ENCODE measurements around the gene BRIP1.
"Not testable (repeated sequence)": the region's sequence is repeated elsewhere in the genome, so short reads cannot be mapped to it uniquely, and the experiment has no call there.

Gene BRIP1

DNA sequence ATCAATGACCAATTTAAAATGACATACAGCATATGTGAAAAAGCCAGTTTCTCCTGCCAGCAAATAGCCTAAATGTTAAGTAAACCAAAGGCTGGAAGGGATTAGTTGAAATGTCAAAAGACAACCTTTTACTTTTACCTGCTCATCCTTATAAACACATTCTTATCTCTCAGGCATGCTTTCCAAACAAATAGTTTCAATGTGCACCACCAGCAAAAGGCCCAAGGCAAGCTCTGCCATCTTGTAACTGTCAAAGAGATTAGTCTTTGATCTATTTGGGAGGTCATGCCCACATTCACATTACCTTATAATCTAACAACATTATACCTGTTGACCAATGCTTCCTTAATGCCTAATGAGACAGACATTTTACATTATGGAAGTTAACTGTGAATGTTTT lies 140.1 kb downstream of the BRIP1 start:
- no peak for DNase-seq

DNA sequence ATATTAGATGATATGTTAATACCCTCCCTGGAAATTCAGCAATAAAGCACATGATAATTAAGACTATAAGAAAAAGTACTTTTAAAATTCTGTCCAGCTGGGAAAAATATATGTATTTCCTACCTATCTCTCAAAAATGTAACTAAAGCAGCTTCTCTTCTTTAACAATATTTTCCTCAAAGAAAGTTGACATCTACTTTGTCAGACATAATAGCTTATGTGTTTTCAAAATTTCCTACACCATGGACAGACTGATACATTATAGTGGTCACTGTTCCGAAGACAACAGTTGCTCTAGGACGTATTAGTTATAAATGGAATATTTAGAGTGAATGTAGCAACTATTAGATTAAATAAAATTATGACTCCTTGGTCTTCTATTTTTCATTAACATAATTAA lies 140.9 kb downstream of the BRIP1 start:
- DNase-seq = no peak

DNA sequence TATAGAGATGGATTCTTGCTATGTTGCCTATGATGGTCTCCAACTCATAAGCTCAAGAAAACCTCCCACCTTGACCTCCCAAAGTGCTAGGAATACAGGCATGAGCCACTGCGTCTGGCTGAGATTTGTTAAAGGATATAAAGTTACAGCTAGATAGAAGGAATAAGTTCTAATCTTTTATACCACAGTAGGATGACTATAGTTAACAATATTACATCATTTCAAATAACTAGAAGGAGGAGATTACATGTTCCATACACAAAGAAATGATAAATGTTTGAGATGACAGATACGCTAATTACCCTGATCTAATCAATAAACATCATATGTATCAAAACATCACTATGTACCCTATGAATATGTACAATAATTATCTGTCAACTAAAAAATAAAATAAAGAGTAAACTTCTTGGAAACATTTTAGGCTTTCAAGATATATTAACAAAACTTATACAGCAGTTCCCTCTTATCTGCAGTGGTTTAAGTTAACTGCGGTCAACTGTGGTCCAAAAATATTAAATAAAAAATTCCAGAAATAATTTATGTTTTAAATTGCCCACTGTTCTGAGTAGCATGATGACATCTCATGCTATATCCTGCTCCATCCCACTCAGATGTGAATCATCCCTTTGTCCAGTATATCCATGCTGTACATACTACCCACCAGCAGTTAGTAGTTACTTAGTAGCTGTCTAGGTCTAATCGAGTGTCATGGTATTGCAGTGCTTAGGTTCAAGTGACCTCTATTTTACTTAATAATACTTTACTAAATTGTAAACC lies 143.1 kb downstream of the BRIP1 start:
- no peak for DNase-seq

DNA sequence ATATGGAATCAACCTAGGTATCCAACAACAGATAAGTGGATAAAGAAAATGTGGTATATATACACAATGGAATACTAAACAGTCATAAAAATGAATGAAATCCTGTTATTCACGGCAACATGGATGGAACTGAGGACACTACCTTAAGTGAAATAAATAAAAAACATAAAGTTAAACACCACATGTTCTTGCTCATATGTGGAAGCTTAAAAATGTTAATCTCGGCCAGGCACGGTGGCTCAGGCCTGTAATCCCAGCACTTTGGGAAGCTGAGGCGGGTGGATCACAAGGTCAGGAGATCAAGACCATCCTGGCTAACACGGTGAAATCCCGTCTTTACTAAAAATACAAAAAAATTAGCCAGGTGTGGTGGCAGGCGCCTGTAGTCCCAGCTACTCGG lies 144.1 kb downstream of the BRIP1 start:
- not testable (repeated sequence) for DNase-seq

DNA sequence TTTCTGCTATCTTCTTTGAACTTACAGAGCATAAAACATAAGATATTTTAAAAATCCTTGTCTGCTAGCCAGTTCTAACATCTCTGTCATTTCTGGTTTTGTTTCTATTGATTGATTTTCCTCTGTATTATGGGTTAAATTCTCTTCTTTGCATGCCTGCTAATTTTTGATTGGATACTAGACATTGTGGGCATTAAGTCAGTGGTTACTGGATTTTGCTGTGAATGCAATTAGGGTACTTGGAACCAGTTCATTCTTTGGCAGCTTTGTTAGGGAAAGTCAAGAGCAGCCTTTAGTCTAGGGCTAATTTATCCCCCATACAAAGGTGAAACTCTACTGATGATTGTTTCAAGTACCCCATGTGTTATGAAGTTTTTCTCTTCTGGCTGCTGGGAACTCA lies 145.3 kb downstream of the BRIP1 start:
- DNase-seq = no peak

DNA sequence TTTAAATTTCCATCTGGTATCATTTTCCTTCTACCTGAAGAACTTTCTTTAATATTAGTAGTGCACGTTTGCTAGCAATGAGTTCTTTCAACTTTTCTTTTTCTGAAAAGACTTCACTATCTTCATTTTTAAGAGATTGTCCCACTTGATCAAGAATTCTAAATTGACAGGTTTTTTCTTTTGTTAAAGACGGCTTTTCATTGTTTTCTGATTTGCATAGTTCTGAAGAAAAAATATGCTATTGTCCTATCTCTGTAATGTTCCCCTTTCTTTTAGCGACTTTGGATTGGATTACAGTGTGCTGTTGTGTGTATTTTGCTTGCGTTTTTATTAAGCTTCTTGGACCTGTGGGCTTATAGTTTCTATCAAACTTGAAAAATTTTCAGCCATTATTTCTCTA lies 146.0 kb downstream of the BRIP1 start:
- DNase-seq = no peak

GRCh38 chr17:61716225-61716829 lies 147.0 kb downstream of the BRIP1 start:
- no peak for DNase-seq

DNA sequence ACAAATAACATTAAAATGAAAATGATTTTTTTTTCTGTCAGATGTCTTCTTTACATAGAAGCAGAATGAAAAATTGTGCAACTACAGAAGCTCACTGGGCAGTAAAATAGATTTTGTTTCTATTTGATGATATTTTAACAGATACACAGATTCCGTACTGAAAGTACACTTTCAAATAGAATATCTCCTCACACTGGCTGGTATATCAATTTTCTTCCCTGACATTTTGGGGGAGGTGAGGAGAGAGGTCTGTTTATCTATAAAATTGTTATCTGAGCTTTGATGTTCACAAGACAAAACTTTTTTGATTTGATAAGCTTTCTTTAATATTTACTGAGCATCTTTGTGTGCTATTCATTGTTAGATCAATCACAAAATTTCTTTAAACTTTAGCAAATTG lies 148.0 kb downstream of the BRIP1 start:
- no peak for DNase-seq

- no peak for DNase-seq
Measured at GRCh38 chr17:61714300-61714699, 149.0 kb downstream of the BRIP1 start.

DNA sequence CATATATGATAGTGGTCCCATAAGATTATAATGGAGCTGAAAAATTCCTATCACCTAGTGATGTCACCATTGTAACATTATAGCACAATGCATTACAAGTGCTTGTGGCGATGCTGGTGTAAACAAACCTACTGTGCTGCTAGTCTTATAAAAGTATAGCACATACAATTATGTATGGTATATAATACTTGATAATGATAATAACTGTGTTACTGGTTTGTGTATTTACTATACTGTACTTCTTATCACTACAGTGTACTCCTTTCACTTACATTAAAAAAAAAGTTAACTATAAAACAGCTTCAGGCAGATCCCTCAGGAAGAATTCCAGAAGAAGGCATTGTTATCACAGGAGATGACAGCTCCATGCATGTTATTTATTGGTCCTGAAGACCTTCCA lies 150.3 kb downstream of the BRIP1 start:
- DNase-seq = no peak

GRCh38 chr17:61710546-61710945 lies 152.8 kb downstream of the BRIP1 start:
- no peak for DNase-seq

DNA sequence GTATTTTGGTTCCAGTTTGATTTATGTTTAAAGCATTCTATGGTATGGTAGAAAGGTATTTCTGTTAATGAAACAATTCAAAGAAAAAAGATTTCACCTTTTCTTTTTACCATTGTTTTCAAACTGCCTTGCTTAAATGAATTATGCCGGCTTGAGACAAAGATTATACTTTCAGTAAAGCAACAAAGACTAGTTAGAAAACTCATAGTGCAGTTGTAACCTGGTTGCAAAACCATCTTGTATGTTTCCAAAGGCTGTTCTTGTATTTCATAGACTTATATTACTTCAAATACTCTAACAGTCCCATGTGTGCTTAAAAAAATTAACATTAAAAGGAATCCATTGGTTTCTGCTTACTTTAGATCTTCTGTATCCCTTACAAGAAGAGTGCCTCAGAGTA lies 153.8 kb downstream of the BRIP1 start:
- DNase-seq = no peak

DNA sequence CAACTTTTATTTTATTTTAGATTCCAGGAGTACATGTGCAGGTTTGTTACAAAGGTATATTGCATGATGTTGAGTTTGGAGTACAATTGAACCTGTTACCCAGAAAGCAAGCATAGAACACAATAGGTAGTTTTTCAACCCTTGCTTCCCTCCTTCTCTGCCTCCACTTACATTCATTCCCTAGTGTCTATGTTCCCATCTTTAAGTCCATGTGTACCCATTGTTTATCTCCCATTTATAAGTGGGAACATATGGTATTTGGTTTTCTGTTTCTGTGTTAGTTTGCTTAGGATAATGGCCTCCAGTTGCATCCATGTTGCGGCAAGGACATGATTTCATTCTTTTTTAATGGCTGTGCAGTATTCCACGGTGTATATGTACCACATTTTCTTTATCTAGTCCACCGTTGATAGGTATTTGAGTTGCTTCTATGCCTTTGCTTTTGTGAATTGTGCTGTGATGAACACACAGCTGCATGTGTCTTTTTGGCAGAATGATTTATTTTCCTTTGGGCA lies 158.3 kb downstream of the BRIP1 start:
- no peak for DNase-seq

DNA sequence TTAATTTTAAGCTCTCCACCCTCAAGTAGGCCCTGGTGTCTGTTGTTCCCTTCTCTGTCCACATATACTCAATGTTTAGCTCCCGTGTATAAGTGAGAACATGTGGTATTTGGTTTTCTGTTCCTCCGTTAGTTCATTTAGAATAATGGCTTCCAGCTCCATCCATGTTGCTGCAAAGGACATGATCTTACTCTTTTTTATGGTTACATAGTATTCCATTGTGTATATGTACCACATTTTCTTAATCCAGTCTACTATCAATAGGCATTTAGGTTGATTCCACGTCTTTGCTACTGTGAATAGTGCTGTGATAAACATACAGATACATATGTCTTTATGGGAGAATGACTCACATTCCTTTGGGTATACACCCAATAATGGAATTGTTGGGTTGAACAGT lies 160.9 kb downstream of the BRIP1 start:
- no peak for DNase-seq

DNA sequence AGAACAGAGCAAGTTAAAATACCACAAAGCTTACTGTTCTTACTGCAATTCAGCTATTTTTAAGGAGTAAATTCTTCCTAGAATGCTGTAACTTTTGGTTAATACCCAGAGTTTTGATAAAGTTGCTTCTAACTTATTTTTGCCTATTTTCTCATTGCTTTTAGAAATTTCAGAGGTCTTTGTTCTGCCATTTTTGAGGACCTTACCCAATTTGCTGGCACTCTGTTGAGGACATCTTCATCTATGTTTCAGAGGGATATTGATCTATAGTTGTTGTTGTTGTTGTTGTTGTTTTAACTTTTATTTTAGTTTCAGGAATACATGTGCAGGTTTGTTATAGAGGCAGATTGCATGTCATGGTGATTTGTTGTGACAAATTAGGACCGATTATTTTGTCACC lies 161.3 kb downstream of the BRIP1 start:
- DNase-seq = no peak

- DNase-seq = no peak
Measured at GRCh38 chr17:61701334-61701733, 162.0 kb downstream of the BRIP1 start.

GRCh38 chr17:61700252-61700651 lies 163.1 kb downstream of the BRIP1 start:
- no peak for DNase-seq

- DNase-seq = no peak
Measured at GRCh38 chr17:61699694-61700093, 163.6 kb downstream of the BRIP1 start.

- no peak for DNase-seq
Measured at GRCh38 chr17:61699032-61699431, 164.3 kb downstream of the BRIP1 start.

- DNase-seq = no peak
Measured at GRCh38 chr17:61698244-61698643, 165.1 kb downstream of the BRIP1 start.

- no peak for DNase-seq
Measured at GRCh38 chr17:61695779-61696337, 167.5 kb downstream of the BRIP1 start.

DNA sequence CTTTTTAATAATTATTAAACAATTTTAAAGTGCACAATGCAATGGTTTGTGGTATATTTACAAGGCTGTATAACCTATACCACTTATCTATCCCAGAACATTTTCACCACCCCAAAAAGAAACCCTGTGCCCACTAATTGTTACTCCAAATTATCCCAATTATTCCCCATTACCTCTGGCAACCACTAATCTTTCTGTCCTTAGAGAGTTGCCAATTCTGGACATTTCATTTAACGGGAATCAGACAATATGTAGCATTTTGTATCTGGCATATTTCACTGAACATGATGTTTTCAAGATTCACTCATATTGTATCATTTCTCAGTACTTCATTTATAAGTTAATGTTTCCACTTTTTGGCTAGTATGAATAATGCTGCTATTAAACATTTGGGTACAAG lies 169.2 kb downstream of the BRIP1 start:
- DNase-seq = no peak

- DNase-seq = no peak
Measured at GRCh38 chr17:61689610-61690180, 173.6 kb downstream of the BRIP1 start.

GRCh38 chr17:61687769-61688168 lies 175.6 kb downstream of the BRIP1 start:
- DNase-seq = no peak
